Muscle of leg (tissue), 11 donors: Measurements from ENCODE around the gene FIGN. TPM values are rescaled to one million over a fixed set of nuclear protein-coding genes. Genes with fewer than 3 reads are reported as not detected.
A peak's percentile ranks its signal among the peaks of the same experiment; 100 is the strongest.

Source experiments
- DNase-seq: peaks from one replicate; pipeline ENCODE4 v3.0.0; 2013
- H3K27ac ChIP-seq: one replicate; pipeline ENCODE4 v1.5.1; 2013; ENCODE audit warnings: mild to moderate bottlenecking, low read length, control low read depth
- H3K27me3 ChIP-seq: one replicate; pipeline ENCODE4 v1.6.1; 2013; ENCODE audit warnings: low read length; ENCODE audit not compliant: control insufficient read depth, insufficient read depth
- H3K36me3 ChIP-seq: one replicate; pipeline ENCODE4 v1.6.1; 2013; ENCODE audit warnings: low read length; ENCODE audit not compliant: control insufficient read depth, insufficient read depth
- H3K4me1 ChIP-seq: one replicate; pipeline ENCODE4 v1.6.1; 2013; ENCODE audit warnings: low read length; ENCODE audit not compliant: control insufficient read depth, insufficient read depth
- H3K4me3 ChIP-seq: one replicate; pipeline ENCODE4 v1.5.1; 2013; ENCODE audit warnings: low read length, control low read depth
- H3K9me3 ChIP-seq: replicated peaks from 2 replicates; pipeline ENCODE4 v1.6.1; 2013; ENCODE audit warnings: low read depth, low read length; ENCODE audit not compliant: control insufficient read depth
- WGBS: methylation state at CpG from one replicate; pipeline ENCODE4 v1.1.5; 2013; ENCODE audit warnings: missing lambda C conversion rate; ENCODE audit not compliant: insufficient coverage; 5-methylcytosine and 5-hydroxymethylcytosine counted together
- polyA plus RNA-seq, 8 donors: library from polyadenylated mRNA; unstranded; fragments of 120-200 nt; gene quantifications; one replicate each; pipeline versions ENCODE4 v1.2.1 to v1.2.3, GENCODE V29; 2013; ENCODE audit warnings: inconsistent platforms in 1 of 8, low replicate concordance in 1 of 8; ENCODE audit not compliant: insufficient read length in 8 of 8, insufficient read depth in 1 of 8
- total RNA-seq: library from RNA; stranded (reverse); fragments of 120-200 nt; gene quantifications from one replicate; pipeline ENCODE4 v1.2.4, GENCODE V29; 2013

Gene FIGN
- total and polyA plus RNA-seq, 9 donors, result 0.53 to 2.2 (median 0.95) TPM

DNA sequence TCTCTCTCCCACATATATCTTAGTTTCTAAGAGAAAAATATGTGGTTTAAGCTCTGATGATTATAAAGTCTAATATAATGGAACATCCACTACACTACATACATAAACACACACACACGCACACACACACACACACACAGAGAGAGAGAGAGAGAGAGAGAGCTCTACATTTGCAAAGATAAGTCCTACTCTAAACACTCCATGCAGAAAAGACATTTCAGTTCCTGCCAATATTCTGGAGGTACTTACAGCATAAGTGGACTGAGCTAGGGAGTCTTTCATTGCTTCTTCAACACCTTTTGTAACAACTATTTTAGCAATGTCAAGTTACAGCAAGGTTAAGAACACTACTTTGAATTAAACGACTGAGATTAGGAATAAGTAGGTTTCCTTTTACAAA, 80.1 kb downstream of the FIGN start:
- WGBS, result no CpG with 5 or more reads among the region's 2 CpGs
- DNase-seq, result no peak
- Histone ChIP-seq H3K4me1 (no peaks in the 10 kb centered on the region), H3K36me3 (no peaks in the 10 kb centered on the region), H3K9me3 (no peaks in the 10 kb centered on the region), H3K27me3 (no peaks in the 10 kb centered on the region), H3K27ac (no peak overlapping the region), H3K4me3 (no peak overlapping the region)

DNA sequence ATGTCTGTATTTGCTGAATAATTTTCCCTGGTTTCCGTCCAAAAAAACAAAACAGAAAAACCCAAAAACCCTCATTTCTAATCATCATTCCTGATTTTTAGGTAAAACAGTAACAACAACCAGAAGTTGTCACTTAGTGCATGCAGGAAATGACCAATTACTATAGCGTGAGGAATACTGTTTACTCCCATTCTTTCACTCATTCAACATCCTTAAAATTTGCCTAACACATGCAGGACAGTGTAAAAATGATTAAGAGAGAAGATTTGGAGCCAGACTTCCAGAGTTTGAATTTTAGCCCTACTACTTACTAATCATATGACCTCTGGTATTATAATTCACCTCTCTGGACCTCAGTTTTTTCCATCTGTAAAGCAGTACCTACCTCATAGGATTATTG, 83.1 kb downstream of the FIGN start:
- Histone ChIP-seq H3K4me1 (no peaks in the 10 kb centered on the region), H3K27me3 (no peaks in the 10 kb centered on the region), H3K27ac (no peak overlapping the region), H3K36me3 (no peaks in the 10 kb centered on the region), H3K9me3 (no peaks in the 10 kb centered on the region), H3K4me3 (no peak overlapping the region)
- WGBS, result no CpG with 5 or more reads among the region's 2 CpGs
- no peak for DNase-seq

DNA sequence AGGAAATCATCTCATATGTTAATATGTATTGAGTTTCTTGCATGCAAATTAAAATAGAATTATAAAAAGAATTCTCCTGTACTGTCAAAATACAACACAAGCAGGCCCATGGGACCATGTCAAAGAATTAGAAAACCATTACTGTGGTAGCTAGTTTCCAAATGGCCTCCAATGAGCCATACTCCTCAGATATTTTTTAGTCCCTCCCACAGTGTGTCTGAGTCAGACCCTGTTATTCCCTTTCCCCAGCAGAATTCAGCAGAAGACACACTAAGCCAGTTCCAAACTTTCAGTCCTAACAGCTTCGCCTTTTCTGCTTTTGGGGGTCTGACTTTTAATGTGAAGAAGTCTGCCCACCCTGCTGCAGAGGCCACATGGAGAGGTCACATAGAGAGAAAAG, 86.7 kb downstream of the FIGN start:
- Histone ChIP-seq H3K27ac (no peak overlapping the region), H3K4me1 (no peaks in the 10 kb centered on the region), H3K9me3 (no peaks in the 10 kb centered on the region), H3K36me3 (no peaks in the 10 kb centered on the region), H3K27me3 (no peaks in the 10 kb centered on the region), H3K4me3 (no peak overlapping the region)
- WGBS, result no CpG with 5 or more reads among the region's 1 CpG
- DNase-seq, result no peak

DNA sequence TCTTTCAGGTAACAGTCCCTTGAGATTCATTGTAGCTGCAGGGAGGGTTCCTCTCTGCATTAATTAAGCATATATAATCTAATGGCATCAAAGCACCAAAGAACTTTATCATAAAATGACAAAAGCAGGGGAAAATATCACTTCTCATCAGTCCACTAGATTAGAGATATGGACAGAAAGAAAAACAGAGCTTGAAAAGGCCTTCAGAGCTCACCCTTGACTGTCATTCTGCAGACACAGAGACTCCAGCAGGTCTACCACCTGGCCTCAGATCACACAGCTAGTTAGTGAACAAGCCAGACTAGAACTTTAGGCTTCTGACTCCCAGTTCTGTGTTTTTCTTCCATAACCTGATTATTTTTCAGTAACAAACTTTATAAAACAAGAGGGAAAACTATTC, 88.5 kb downstream of the FIGN start:
- Histone ChIP-seq H3K4me1 (no peaks in the 10 kb centered on the region), H3K4me3 (no peak overlapping the region), H3K36me3 (no peaks in the 10 kb centered on the region), H3K9me3 (no peaks in the 10 kb centered on the region), H3K27me3 (no peaks in the 10 kb centered on the region), H3K27ac (no peak overlapping the region)
- no peak for DNase-seq

DNA sequence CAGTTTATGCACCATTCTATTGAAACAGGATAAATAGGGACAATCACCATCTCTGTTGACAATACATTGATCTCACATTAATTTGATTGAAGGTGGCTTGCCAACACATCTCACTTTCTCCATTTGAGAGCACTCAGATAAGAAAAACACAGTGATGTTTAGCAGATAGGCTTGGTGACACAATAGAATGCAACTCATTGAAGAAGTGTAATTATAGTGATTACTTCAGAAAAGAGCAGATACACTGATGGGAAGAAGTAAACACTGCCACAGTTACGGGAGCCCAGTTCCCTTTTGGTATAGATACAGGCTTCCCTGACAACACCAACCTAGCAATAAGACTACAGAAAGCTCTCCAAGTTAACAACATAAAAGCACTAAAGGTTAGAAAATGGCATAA, 89.1 kb downstream of the FIGN start:
- DNase-seq, result no peak
- no peak overlapping the region for H3K27ac ChIP-seq
- no peak overlapping the region for H3K4me3 ChIP-seq
- no CpG with 5 or more reads among the region's 1 CpG for WGBS
- H3K36me3 ChIP-seq, result no peaks in the 10 kb centered on the region
- no peaks in the 10 kb centered on the region for H3K4me1 ChIP-seq
- H3K27me3 ChIP-seq, result no peaks in the 10 kb centered on the region
- no peaks in the 10 kb centered on the region for H3K9me3 ChIP-seq

DNA sequence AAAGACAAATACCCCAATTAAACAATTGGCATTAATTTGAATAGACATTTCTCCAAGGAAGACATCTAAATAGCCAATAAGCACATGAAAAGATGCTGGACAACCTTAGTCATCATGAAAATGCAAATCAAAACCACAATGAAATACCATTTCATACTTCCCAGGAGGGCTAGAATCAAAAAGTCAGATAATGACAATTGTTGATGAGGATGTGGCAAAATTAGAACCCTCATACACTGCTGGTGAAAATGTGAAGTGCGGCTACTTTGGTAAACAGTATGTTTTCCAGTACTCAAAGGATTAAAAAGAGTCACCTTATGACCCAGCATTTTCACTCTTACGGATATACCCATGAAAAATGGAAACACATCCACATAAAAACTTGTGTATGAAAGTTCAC, 91.6 kb downstream of the FIGN start:
- DNase-seq, result no peak
- Histone ChIP-seq H3K27me3 (no peaks in the 10 kb centered on the region), H3K27ac (no peak overlapping the region), H3K36me3 (no peaks in the 10 kb centered on the region), H3K9me3 (no peaks in the 10 kb centered on the region), H3K4me1 (no peaks in the 10 kb centered on the region), H3K4me3 (no peak overlapping the region)
- no CpG with 5 or more reads among the region's 2 CpGs for WGBS

DNA sequence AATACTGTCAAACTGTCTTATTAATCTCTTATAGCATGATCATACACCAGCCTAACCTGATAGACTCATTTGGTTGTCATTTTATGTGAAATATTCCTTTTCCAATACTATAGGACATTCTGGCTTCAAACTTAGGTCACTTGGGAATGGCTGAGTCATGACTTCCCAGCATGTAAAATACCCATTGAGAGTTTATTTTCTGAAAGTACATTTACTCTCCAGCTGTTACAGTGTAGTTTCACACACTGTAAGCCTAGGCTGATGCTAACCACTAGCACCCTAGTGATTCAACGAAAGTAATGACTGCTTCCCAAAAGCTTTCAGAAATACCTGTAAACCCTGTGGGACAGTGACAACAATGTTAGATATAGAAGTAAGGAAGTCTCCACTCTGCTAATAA, 93.8 kb downstream of the FIGN start:
- H3K36me3 ChIP-seq, result no peaks in the 10 kb centered on the region
- no peaks in the 10 kb centered on the region for H3K27me3 ChIP-seq
- WGBS, result no CpG with 5 or more reads among the region's 1 CpG
- no peaks in the 10 kb centered on the region for H3K4me1 ChIP-seq
- H3K4me3 ChIP-seq, result no peak overlapping the region
- no peak overlapping the region for H3K27ac ChIP-seq
- H3K9me3 ChIP-seq, result no peaks in the 10 kb centered on the region
- DNase-seq, result peak; percentile 9

DNA sequence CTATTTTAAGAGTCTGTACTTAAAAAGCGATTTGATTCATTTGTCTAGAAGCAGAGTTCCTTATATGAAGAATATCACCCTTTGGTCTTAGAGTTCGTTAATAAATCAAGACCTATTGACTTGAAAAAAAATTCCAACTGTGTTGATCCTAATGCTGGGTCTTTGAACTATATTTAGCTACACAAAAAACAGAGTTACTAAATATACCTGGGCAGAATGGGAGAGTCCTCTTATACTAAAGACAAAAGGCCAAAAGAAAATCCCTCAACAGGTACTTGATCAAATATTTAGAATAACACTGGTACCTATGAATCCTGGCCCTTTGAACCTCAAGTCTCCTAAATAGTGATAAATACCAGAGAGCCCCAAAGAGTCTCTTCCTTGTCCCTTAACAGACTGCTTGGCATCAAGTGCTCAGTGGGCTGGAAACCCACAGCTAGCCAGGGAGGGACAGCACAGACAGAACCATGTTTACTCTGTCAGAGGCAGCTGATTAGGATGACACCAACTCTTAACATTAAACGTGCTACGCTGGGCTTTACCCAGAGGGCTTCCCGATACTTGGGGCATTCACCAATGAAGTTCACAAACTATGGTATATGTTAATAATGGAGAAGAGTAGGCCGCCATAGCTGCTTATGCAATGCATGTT, 95.1 kb downstream of the FIGN start:
- Histone ChIP-seq H3K27ac (no peak overlapping the region), H3K9me3 (no peaks in the 10 kb centered on the region)
- WGBS, result no CpG with 5 or more reads among the region's 6 CpGs

DNA sequence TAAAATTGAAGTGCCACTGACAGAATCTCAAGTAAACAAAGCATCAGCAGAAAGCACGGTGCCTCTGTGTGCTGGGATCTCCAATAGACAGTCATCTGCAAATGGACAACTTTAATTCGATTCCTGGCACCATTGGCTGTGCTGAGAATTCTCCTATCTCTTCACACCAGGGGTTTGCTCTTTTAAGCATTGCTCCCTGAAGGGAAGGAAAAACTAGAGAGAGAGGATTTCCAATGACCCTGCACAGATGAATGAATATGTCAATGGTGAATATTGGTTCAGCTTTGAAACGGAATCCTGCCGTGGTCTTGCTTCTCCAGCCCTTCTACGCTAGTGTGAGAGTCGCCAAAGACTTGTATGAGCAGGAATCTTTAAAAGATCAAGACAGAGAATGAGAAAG, 97.9 kb downstream of the FIGN start:
- WGBS, result 71% methylated on average over 5 of the region's 6 CpGs
- Histone ChIP-seq H3K36me3 (no peaks in the 10 kb centered on the region), H3K9me3 (no peaks in the 10 kb centered on the region), H3K4me3 (no peak overlapping the region), H3K27me3 (no peaks in the 10 kb centered on the region), H3K27ac (no peak overlapping the region), H3K4me1 (no peaks in the 10 kb centered on the region)
- DNase-seq, result no peak

More for the DNA sequence above, 95.1 kb downstream of the FIGN start:
- DNase-seq, result no peak
- Histone ChIP-seq H3K27me3 (no peaks in the 10 kb centered on the region), H3K36me3 (no peaks in the 10 kb centered on the region), H3K4me3 (no peak overlapping the region), H3K4me1 (no peaks in the 10 kb centered on the region)

DNA sequence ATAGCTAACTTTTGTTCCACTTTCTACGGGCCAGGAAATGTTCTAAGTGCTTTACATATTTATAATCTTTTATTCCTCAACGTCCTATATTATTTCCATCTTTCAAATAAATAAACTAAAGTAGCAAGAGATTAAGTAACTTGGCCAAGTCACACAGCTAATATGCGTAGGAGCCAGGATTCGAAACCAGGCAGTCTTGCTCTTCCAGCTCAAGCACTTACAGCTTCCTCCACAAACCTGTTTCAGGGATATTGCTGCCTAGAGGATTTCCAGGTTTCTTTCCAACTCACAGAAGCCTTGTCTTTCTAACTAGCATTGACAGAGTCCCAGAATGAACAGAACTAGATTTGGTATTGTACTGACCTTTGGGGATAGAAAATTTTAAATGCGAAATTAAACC, 102.5 kb downstream of the FIGN start:
- 69% methylated on average over 2 of the region's 5 CpGs for WGBS
- peak; percentile 68 for DNase-seq
- no peak overlapping the region for H3K4me3 ChIP-seq
- H3K4me1 ChIP-seq, result no peaks in the 10 kb centered on the region
- no peaks in the 10 kb centered on the region for H3K27me3 ChIP-seq
- no peak overlapping the region for H3K27ac ChIP-seq
- no peaks in the 10 kb centered on the region for H3K36me3 ChIP-seq
- no peaks in the 10 kb centered on the region for H3K9me3 ChIP-seq

DNA sequence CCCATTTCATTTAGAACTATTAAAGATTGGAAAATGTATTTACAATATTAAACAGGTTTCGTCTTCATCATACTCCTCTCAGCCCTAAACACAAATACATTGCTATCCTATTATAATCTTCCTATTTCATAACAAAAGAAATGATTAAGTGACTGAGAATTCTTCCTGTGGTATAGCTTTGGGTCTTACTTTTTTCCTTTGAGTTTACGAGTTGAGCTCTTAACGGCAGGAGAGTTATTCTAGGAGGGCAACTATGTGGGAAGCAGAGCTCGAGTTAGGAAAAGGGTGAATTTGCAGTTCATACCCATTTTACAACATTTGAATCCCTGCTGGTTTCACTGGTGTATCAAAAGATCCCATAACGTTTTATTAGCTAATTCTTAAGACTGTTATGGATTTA, 105.0 kb downstream of the FIGN start:
- Histone ChIP-seq H3K4me1 (no peaks in the 10 kb centered on the region), H3K9me3 (no peaks in the 10 kb centered on the region), H3K36me3 (no peaks in the 10 kb centered on the region), H3K4me3 (no peak overlapping the region), H3K27me3 (no peaks in the 10 kb centered on the region), H3K27ac (no peak overlapping the region)
- WGBS, result no CpG with 5 or more reads among the region's 5 CpGs
- no peak for DNase-seq
